AG10803 (cell line): Measurements from ENCODE around the gene ZFYVE28.

Experiments used
- DNase-seq: peaks from one replicate; pipeline ENCODE4 v3.0.0; 2010; ENCODE audit warnings: low read depth
- H3K4me3 ChIP-seq: 2 replicates; pipeline ENCODE4 v1.5.1; 2011; ENCODE audit warnings: mild to moderate bottlenecking, low read length, control low read depth
- TF ChIP-seq, protein P1 (sequence below): conservative IDR thresholded peaks from 2 replicates; pipeline ENCODE4 v1.5.1; 2011; ENCODE audit warnings: mild to moderate bottlenecking, low read length, control low read depth, inconsistent platforms

The ZFYVE28 gene

DNA sequence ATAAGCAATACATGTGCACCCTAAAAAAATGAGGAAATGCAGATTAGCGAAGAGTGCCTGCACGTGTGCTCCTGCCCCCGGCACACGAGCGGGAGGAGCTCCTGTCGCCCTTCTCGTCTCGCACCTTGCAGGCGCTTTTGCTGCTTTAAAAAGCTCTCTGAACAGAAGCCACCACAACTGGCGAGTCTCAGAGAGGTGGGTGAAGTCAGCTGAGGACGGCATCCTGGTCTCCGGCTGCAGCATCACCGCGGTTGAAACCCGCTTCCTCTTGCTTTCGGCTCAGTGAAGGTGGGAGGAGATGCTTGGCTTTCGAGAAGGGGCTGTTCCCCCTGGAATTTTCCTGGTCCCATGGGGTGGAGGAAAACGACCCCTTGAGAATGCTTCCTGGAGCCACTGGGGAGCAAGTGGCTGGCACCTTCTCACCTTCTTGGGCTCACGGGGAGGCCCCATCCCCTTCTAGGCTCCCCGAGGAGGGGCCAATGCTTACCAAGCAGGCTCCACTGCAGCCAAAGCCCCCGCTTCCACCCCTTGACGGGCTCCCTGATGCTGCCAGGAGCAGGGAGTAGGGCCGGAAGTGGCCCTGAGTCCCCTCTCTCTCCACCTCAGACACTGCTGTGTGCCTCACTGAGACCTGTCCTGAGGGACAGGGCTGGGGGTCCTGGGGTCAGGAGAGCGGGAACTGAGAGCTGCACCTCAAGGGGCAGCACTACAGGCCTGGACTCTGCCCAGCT, 127.3 kb downstream of the ZFYVE28 start:
- no peak for DNase-seq
- no peak overlapping the region for H3K4me3 ChIP-seq
- TF ChIP-seq, protein P1, sequence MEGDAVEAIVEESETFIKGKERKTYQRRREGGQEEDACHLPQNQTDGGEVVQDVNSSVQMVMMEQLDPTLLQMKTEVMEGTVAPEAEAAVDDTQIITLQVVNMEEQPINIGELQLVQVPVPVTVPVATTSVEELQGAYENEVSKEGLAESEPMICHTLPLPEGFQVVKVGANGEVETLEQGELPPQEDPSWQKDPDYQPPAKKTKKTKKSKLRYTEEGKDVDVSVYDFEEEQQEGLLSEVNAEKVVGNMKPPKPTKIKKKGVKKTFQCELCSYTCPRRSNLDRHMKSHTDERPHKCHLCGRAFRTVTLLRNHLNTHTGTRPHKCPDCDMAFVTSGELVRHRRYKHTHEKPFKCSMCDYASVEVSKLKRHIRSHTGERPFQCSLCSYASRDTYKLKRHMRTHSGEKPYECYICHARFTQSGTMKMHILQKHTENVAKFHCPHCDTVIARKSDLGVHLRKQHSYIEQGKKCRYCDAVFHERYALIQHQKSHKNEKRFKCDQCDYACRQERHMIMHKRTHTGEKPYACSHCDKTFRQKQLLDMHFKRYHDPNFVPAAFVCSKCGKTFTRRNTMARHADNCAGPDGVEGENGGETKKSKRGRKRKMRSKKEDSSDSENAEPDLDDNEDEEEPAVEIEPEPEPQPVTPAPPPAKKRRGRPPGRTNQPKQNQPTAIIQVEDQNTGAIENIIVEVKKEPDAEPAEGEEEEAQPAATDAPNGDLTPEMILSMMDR, result no peak

- DNase-seq, result no peak
- TF ChIP-seq, protein P1, result no peak
- H3K4me3 ChIP-seq, result no peak overlapping the region
Observed at GRCh38 chr4:2290488-2290887, 128.0 kb downstream of the ZFYVE28 start.

DNA sequence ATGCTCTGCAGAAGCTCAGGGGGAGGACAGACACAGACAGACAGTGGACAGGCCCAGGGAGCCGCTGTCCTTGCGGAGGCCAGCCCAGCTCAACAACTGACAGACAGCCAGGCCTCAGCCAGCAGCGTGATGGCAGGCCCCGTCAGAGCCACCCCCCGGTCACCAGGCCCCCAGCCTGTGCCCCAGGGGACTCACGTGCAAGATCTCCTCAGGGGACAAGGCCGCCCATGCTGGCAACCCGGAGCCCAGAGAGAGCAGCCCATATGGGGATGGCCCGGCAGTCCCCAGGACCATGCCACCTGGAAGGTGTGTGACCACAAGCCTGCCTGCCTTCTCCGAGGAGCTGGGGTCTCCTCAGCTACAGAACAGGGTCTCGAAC, 128.5 kb downstream of the ZFYVE28 start:
- H3K4me3 ChIP-seq, result no peak overlapping the region
- TF ChIP-seq, protein P1, result no peak
- DNase-seq, result no peak

DNA sequence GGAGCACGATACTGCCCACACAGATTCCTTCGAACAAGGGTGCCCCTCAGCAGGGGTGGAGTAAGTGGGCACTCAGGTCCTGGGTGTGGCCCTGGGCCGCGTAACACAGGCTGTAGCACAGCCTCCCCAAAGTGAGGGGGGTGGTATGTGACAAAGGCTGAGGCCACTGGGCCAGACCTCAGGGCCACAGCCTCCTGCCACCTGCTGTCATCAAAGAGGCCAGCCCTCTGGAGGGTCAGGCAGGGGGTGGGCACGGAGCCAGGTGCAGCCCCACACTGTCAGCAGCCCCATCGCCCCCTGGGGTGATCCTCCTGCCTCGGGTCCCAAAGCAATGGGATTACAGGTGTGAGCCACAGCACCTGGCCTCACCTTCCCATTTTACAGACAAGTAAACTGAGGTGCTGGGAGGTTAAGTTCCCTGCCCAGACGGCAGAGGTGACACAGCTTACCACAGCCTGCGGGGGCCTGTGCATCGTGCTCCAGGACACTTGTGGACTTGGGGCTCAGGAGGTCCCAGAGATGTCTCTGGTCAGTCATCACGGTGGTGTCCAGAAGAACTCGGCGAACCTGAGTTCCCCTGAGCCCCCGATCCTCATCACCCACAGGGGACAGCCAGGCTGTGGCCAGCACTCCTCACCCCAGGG, 129.0 kb downstream of the ZFYVE28 start:
- DNase-seq, result no peak
- TF ChIP-seq, protein P1, result no peak
- no peak overlapping the region for H3K4me3 ChIP-seq

DNA sequence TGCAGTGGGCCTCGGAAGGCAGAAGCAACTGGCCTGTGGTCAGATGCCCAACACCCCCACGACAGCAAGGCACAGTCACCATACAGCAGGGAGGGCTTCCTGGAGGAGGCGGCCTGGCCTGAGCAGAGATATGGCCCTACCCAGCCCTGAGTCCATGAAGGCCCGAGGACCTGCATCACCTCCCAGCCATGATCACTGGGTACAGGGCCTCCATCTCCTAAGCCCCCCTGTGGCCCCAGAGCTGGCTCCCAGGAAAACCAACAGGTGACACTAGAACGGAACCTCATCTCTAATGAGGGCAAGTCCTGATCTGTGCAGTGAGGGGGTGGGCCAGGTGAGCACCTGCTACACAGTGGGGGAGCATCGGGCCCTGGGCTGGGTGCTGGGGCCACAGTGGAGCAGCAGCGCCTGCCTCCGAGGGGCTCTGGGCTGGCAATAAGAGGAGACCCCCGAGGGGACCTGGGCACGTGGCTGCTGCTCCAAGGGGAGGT, 130.3 kb downstream of the ZFYVE28 start:
- no peak overlapping the region for H3K4me3 ChIP-seq
- TF ChIP-seq, protein P1, result no peak
- DNase-seq, result no peak

DNA sequence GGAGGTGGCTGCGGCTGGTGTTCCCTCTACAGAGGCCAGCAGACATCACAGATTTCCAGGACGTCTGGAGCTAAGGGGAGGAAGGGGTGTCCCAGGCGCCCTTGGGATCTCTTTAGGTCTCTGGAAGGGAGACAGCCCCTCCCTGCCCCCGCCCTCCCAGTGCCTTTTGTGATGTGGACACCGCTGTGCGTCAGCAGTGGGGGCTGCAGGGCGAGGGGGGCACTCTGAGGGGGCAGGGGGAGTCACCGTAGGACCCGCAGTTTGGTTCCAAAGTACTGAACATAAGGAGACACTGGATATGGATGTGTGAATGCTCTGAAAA, 130.9 kb downstream of the ZFYVE28 start:
- no peak overlapping the region for H3K4me3 ChIP-seq
- DNase-seq, result no peak
- TF ChIP-seq, protein P1, result no peak
